Smooth muscle cell (in vitro differentiated cells): ENCODE data around the gene EIF4B. TPM values are rescaled to one million over a fixed set of nuclear protein-coding genes. Genes with fewer than 3 reads are reported as not detected.

Experiments used
- DNase-seq: peaks from one replicate; lab custom pipeline; 2025; ENCODE audit not compliant: unreplicated experiment; lab: John Stamatoyannopoulos, UW
- H2AFZ ChIP-seq: fragments of 200-600 bp; sonication (generic); 2 replicates; pipeline ENCODE4 v1.6.0; 2016; ENCODE audit warnings: antibody characterized with exemption, low read depth, mild to moderate bottlenecking
- H3F3A ChIP-seq: fragments of 200-600 bp; sonication (generic); 2 replicates; pipeline ENCODE4 v1.6.0; 2017; ENCODE audit warnings: antibody characterized with exemption, low read depth
- H3K27ac ChIP-seq: fragments of 200-600 bp; sonication (generic); 2 replicates; pipeline ENCODE4 v1.5.1; 2016; ENCODE audit warnings: low read depth, mild to moderate bottlenecking
- H3K27me3 ChIP-seq: fragments of 200-600 bp; sonication (generic); 2 replicates; pipeline ENCODE4 v1.6.1; 2016; ENCODE audit warnings: low read depth, mild to moderate bottlenecking
- H3K36me3 ChIP-seq: fragments of 200-600 bp; sonication (generic); 2 replicates; pipeline ENCODE4 v1.5.1; 2016; ENCODE audit warnings: low read depth
- H3K4me1 ChIP-seq: fragments of 200-600 bp; sonication (generic); 2 replicates; pipeline ENCODE4 v1.5.1; 2016; ENCODE audit warnings: low read depth
- H3K4me2 ChIP-seq: fragments of 200-600 bp; sonication (generic); 2 replicates; pipeline ENCODE4 v1.6.0; 2016; ENCODE audit warnings: mild to moderate bottlenecking
- H3K4me3 ChIP-seq: fragments of 200-600 bp; sonication (generic); 2 replicates; pipeline ENCODE4 v1.5.1; 2016; ENCODE audit warnings: mild to moderate bottlenecking
- H3K79me2 ChIP-seq: fragments of 200-600 bp; sonication (generic); 2 replicates; pipeline ENCODE4 v1.6.0; 2016; ENCODE audit warnings: low read depth, mild to moderate bottlenecking
- H3K9ac ChIP-seq: fragments of 200-600 bp; sonication (generic); 2 replicates; pipeline ENCODE4 v1.6.0; 2016; ENCODE audit warnings: low read depth
- H3K9me3 ChIP-seq: fragments of 200-600 bp; sonication (generic); replicated peaks from 2 replicates; pipeline ENCODE4 v1.5.1; 2016; ENCODE audit warnings: low read depth
- H4K20me1 ChIP-seq: fragments of 200-600 bp; sonication (generic); 2 replicates; pipeline ENCODE4 v1.6.0; 2016; ENCODE audit warnings: low read depth
- CTCF ChIP-seq: fragments of 200-600 bp; sonication (generic); IDR thresholded peaks from 2 replicates; pipeline ENCODE4 v1.5.1; 2017; ENCODE audit warnings: borderline replicate concordance, mild to moderate bottlenecking, antibody characterized with exemption; ENCODE audit not compliant: insufficient read depth, poor library complexity, severe bottlenecking
- WGBS: methylation state at CpG from one replicate; pipeline ENCODE4 v1.1.7; 2016; ENCODE audit warnings: low lambda C conversion rate; 5-methylcytosine and 5-hydroxymethylcytosine counted together
- polyA plus RNA-seq: library from polyadenylated mRNA; unstranded; fragments of >200 nt; fragmentation: Nextera tagmentation; extraction: Ambion mirVana; gene quantifications from 2 replicates; pipeline ENCODE4 v1.2.1, GENCODE V29; 2016
- total RNA-seq: library from RNA; depleted of rRNA; stranded (reverse); fragments of >200 nt; gene quantifications from 2 replicates; pipeline ENCODE4 v1.2.3, GENCODE V29; 2014

Gene EIF4B
- total and polyA plus RNA-seq, 2 experiments from 2014 or later = 39.9 to 241 TPM

GRCh38 chr12:52992699-52993557 lies 13.3 kb upstream of the EIF4B start:
- H3K27ac ChIP-seq = peak overlapping the region; percentile 47
- no peak overlapping the region for H3K9ac ChIP-seq
- no peak overlapping the region for H2AFZ ChIP-seq
- no peaks in the 10 kb centered on the region for H3K4me1 ChIP-seq
- H3K36me3 ChIP-seq = no peaks in the 10 kb centered on the region
- no peaks in the 10 kb centered on the region for H4K20me1 ChIP-seq
- no peak for TF ChIP-seq CTCF
- H3F3A ChIP-seq = no peaks in the 10 kb centered on the region
- 35% methylated on average over 7 of the region's 7 CpGs for WGBS
- no peaks in the 10 kb centered on the region for H3K79me2 ChIP-seq
- H3K9me3 ChIP-seq = no peaks in the 10 kb centered on the region
- no peaks in the 10 kb centered on the region for H3K27me3 ChIP-seq
- DNase-seq = no peak
- H3K4me2 ChIP-seq = peak overlapping the region; percentile 9
- H3K4me3 ChIP-seq = no peak overlapping the region

DNA sequence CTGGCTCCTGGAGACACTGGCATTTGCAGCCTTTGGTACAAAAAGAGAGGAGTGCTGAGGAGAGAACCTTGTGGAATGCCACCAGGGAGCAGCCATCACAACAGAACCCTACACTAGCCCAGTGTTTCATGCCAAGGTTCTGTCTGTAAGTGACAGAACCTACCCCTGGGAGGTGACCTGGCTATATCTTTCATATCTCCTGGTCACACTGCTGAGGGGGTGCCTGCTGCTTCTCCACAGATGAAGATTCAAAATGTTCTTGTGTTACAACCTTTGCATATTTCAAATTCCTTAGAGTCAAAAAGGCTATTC lies 12.7 kb upstream of the EIF4B start:
- no peak for TF ChIP-seq CTCF
- H3K9ac ChIP-seq = no peak overlapping the region
- H4K20me1 ChIP-seq = no peaks in the 10 kb centered on the region
- H3K79me2 ChIP-seq = no peaks in the 10 kb centered on the region
- DNase-seq = no peak
- no peaks in the 10 kb centered on the region for H3F3A ChIP-seq
- no peaks in the 10 kb centered on the region for H3K27me3 ChIP-seq
- H3K9me3 ChIP-seq = no peaks in the 10 kb centered on the region
- H3K4me2 ChIP-seq = peak overlapping the region; percentile 9
- no peak overlapping the region for H3K4me3 ChIP-seq
- H2AFZ ChIP-seq = no peak overlapping the region
- peak overlapping the region; percentile 47 for H3K27ac ChIP-seq
- H3K36me3 ChIP-seq = no peaks in the 10 kb centered on the region
- no peaks in the 10 kb centered on the region for H3K4me1 ChIP-seq

- H3K4me2 ChIP-seq = peak overlapping the region; percentile 98
- WGBS = 12% methylated on average over 5 of the region's 5 CpGs
- peak overlapping the region; percentile 78 for H3K27ac ChIP-seq
- H3K79me2 ChIP-seq = peaks cover 36% of the 10 kb centered on the region
- H3F3A ChIP-seq = peaks cover 4% of the 10 kb centered on the region
- H3K4me3 ChIP-seq = peak overlapping the region; percentile 36
- H3K27me3 ChIP-seq = no peaks in the 10 kb centered on the region
- TF ChIP-seq CTCF = no peak
- H3K36me3 ChIP-seq = no peaks in the 10 kb centered on the region
- H3K9me3 ChIP-seq = no peaks in the 10 kb centered on the region
- H3K4me1 ChIP-seq = peaks cover 32% of the 10 kb centered on the region
- H3K9ac ChIP-seq = no peak overlapping the region
- peak overlapping the region; percentile 64 for H2AFZ ChIP-seq
- H4K20me1 ChIP-seq = peaks cover 24% of the 10 kb centered on the region
- no peak for DNase-seq
These were observed 2.1 kb upstream of the EIF4B start for GRCh38 chr12:53004178-53004577.

- H3K36me3 ChIP-seq = no peaks in the 10 kb centered on the region
- peak overlapping the region; percentile 98 for H3K4me2 ChIP-seq
- H2AFZ ChIP-seq = peak overlapping the region; percentile 74
- no peak for DNase-seq
- H3K79me2 ChIP-seq = peaks cover 40% of the 10 kb centered on the region
- H3K4me3 ChIP-seq = peak overlapping the region; percentile 99
- peaks cover 32% of the 10 kb centered on the region for H3K4me1 ChIP-seq
- H3K27me3 ChIP-seq = no peaks in the 10 kb centered on the region
- WGBS = 35% methylated on average over 2 of the region's 2 CpGs
- H3K9me3 ChIP-seq = no peaks in the 10 kb centered on the region
- H3K9ac ChIP-seq = no peak overlapping the region
- no peak for TF ChIP-seq CTCF
- peaks cover 28% of the 10 kb centered on the region for H4K20me1 ChIP-seq
- peaks cover 4% of the 10 kb centered on the region for H3F3A ChIP-seq
- peak overlapping the region; percentile 78 for H3K27ac ChIP-seq
These were observed 1.7 kb upstream of the EIF4B start for GRCh38 chr12:53004582-53004981.
